ENCODE measurements around the gene ZNF683.
"Not testable (repeated sequence)": the region's sequence is repeated elsewhere in the genome, so short reads cannot be mapped to it uniquely, and the experiment has no call there.

Gene ZNF683

GRCh38 chr1:26372611-26373010, at the start of gene ZNF683:
Gene ZNF683 (minus strand): TSS chr1:26372750. CDS start chr1:26368571, 4,179 bp downstream.
- DNase-seq = not testable (repeated sequence)

- DNase-seq = no peak
Measured at GRCh38 chr1:26419494-26419893, 46.9 kb upstream of the ZNF683 start.

- DNase-seq = no peak
Measured at GRCh38 chr1:26418865-26419349, 46.4 kb upstream of the ZNF683 start.

GRCh38 chr1:26417111-26417759, 44.7 kb upstream of the ZNF683 start:
- DNase-seq = peak; percentile 77

GRCh38 chr1:26413031-26413430, 40.5 kb upstream of the ZNF683 start:
- DNase-seq = no peak

GRCh38 chr1:26412180-26412840, 39.8 kb upstream of the ZNF683 start:
- DNase-seq = no peak

GRCh38 chr1:26411624-26412074, 39.1 kb upstream of the ZNF683 start:
- DNase-seq = no peak

GRCh38 chr1:26410706-26411623, 38.4 kb upstream of the ZNF683 start, which contains the start of gene LIN28A:
Gene LIN28A (plus strand): TSS chr1:26410817. CDS start chr1:26410892, 75 bp downstream.
- DNase-seq = no peak

- DNase-seq = no peak
Measured at GRCh38 chr1:26409191-26409807, 36.7 kb upstream of the ZNF683 start.

- peak; percentile 60 for DNase-seq
Measured at GRCh38 chr1:26408604-26409003, 36.1 kb upstream of the ZNF683 start.

GRCh38 chr1:26405281-26405915, 32.8 kb upstream of the ZNF683 start:
- no peak for DNase-seq

GRCh38 chr1:26404641-26405040, 32.1 kb upstream of the ZNF683 start:
- DNase-seq = no peak

- DNase-seq = no peak
Measured at GRCh38 chr1:26403656-26404055, 31.1 kb upstream of the ZNF683 start.

- no peak for DNase-seq
Measured at GRCh38 chr1:26401891-26402290, 29.3 kb upstream of the ZNF683 start.

- no peak for DNase-seq
Measured at GRCh38 chr1:26399034-26399433, 26.5 kb upstream of the ZNF683 start.

GRCh38 chr1:26395754-26396153, 23.2 kb upstream of the ZNF683 start:
- no peak for DNase-seq

GRCh38 chr1:26391450-26391849, 18.9 kb upstream of the ZNF683 start:
- peak; percentile 42 for DNase-seq

- DNase-seq = no peak
Measured at GRCh38 chr1:26389604-26390247, 17.2 kb upstream of the ZNF683 start.

GRCh38 chr1:26388791-26389445, 16.4 kb upstream of the ZNF683 start:
- DNase-seq = no peak

- no peak for DNase-seq
Measured at GRCh38 chr1:26387447-26387846, 14.9 kb upstream of the ZNF683 start.

GRCh38 chr1:26385063-26385462, 12.5 kb upstream of the ZNF683 start:
- not testable (repeated sequence) for DNase-seq

Measured in CD4-positive, alpha-beta T cell treated with Interferon gamma for 1 hour (primary cell).